Right lung (tissue), 5 donors: ENCODE results near the gene UTP25. TPM values are rescaled to one million over a fixed set of nuclear protein-coding genes. Genes with fewer than 3 reads are reported as not detected.

ENCODE experiments used
- DNase-seq, 2 donors: peaks; one replicate each; pipeline ENCODE4 v3.0.0-alpha.2; 2013
- polyA plus RNA-seq, 5 donors: library from polyadenylated mRNA; unstranded; fragments of 120-200 nt; gene quantifications; one replicate each; pipeline versions ENCODE4 v1.2.1 to v1.2.3, GENCODE V29; 2013; ENCODE audit warnings: inconsistent platforms in 1 of 5, low replicate concordance in 1 of 5; ENCODE audit not compliant: insufficient read length in 5 of 5, insufficient read depth in 1 of 5

Gene UTP25
- polyA plus RNA-seq, 5 donors: 8.2 to 11.7 (median 10.9) TPM

DNA sequence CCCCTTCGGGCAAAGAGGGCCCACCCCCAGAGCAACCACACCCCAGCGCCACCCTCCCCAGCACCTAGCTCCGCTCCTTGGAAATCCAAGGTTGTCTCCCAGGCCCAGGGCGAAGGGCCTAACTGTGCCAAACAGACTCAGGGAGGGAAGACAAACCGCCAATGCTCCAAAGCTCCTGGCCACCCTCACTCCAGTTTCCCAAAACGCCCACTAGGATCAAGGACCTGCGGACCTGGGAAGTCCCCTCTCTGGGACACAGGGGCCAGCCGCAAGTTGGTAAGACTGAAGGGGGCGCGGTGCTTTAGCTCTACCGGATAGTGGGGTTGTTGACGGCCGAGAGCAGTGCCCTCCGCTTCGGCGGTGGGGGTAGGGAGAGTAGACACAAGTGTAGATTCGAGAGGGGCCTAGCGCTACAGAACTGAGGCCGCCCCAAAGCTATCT is 22.4 kb upstream of the UTP25 start:
- peak in 1 of 2 donors; percentile 30 for DNase-seq

DNA sequence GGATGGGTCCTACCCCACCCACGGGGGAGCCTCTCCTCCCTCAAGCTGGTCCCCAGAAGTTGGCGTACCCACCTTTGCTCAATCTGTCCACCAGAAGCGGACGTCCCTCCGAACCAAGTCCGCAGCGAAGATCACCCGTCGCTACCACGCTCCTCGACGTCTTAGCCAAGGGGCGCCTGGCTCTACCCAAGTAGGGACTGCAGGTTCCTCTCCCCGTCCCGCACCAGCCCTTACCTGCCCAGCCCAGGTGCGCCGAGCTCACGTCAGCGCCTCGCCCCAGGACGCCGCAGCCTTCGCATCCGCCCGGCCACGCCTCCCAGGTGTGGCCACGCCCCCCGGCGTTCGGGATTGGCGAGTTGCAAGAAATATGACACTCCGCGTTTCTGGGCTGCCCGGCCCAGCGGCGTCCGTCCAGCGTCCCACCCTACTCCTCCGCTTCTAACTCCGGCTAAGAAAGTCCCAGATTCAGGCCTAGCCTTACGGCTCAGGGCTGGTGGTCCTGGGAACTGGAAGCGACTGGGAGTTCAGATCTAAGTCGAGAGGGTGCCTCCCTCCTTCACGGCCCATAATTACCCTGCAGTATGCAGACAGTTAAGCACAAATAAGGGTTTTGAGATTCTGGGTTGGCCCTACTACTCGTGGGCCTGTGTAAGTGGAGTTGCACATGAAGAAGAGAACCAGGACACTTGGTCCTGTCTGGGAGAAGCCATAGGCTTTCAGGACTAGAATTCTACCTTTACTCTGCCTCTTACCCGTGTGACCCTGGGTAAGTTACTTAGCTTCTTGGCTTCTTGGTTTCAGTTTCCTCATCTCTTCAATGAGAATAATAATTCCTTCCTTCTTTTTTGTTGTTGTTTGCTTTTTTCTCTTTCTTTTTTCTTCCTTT is 21.7 kb upstream of the UTP25 start, which contains the start of gene IRF6:
Gene IRF6, minus strand, starts transcription at position 268 of the 886 bp plus-strand sequence. CDS start 4,729 bp downstream, outside the sequence.
- peak; percentile 85 to 89 for DNase-seq

- DNase-seq: no peak
These were observed 20.3 kb upstream of the UTP25 start for GRCh38 chr1:209807509-209807908.

DNA sequence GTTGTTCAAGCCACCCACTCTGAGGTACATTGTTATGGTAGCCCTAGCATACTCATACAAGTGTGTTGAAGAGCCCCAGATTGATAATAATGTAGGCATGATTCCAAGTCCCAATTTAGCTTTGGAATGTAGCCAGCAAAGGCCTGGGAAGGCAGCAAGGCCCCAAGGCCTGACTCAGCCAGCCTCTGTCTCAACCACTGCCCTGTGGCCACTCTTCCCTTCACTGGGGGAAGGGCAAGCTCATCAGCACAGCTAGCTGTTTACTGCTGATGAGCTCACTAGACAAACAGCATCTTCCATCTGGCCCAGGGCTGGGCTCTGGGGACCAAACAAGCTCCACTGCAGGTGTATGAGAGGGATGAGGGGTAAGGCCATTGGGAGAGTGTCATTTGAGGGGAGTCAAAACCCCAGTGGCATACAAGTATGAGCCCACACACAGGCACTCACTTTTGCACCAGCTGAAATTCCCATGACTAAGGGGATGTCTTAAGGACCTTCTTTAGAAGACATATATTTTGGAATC is 19.7 kb upstream of the UTP25 start:
- peak in 1 of 2 donors; percentile 38 for DNase-seq

GRCh38 chr1:209809611-209810010 is 18.2 kb upstream of the UTP25 start:
- no peak for DNase-seq

DNA sequence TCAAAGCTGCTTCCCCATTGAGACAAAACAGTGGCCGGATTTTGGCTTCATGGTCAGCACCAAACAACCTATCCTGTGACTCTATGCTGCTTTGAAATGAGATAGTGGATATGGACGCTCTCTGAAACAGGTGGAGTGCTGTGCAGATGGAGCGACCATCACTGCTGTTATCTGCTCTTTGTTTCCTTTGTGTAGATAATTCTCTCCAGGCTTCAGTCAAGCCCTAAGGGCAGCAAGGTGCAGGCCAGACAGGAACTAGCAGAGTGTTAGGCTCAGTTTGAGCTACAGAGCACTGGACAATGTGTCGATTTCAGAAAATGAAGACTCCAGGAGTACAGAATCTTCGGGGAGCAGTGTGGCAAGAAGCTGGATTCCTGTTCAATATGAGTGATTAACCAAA is 17.0 kb upstream of the UTP25 start:
- no peak for DNase-seq

DNA sequence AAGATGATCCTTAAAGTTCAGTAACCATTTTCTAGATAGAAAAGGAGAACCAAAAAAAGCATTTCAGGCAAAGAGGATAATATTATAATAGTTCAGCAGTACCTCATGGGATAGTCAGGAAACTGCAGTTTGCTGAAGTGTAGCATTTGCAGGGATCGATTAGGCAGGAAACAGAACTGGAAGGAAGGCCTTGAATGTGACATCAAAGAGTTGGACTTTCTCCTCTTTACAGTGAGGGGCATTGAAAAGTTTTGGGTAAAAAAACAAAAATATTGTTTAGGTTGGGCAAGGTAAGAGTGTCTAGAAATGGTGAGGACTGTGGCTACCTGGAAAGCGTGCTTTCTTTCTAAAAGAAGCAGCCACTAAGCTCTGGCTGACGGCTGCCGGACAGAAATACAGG is 13.9 kb upstream of the UTP25 start:
- DNase-seq: no peak

GRCh38 chr1:209815490-209815889 is 12.3 kb upstream of the UTP25 start:
- no peak for DNase-seq

GRCh38 chr1:209815931-209816341 is 11.8 kb upstream of the UTP25 start:
- DNase-seq: no peak

GRCh38 chr1:209816923-209817322 is 10.8 kb upstream of the UTP25 start:
- DNase-seq: no peak

DNA sequence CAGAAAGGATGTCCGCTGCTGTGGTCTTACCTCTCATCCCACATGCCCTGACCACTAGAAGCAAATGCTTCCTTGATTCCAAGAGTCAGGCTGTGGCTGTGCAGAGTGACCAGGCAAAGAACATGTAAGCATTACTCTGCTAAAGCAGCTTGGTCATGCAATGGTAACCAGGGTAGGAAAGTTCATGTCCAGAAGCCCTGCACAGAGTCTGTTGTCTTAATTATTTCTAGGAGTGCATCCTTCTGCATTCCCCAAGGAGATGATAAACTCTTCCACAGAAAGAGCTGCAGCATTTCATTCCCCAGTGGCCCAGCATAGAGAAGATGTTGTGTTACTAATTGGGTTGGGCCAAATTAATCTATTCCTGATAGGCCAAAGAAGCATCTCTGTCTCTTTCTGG is 10.1 kb upstream of the UTP25 start:
- DNase-seq: no peak

DNA sequence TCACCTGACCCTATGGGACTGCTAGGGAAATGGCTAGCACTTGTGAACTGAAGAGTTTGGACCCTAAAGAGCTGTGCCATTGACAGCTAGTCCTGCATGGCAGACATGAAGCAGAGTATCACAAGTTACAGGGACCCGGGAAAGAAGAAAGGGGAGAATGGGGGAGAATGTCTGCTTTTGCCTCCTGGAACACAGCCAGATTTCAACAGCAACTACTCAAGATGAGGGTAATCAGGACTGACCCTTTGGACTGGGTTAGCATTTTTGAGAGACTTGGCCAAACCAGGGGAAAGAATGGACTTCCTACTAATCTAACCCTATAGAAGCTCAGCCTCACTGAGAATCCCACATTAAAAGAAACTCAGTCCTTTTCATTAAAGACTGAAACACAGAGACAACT is 8.7 kb upstream of the UTP25 start:
- DNase-seq: no peak

DNA sequence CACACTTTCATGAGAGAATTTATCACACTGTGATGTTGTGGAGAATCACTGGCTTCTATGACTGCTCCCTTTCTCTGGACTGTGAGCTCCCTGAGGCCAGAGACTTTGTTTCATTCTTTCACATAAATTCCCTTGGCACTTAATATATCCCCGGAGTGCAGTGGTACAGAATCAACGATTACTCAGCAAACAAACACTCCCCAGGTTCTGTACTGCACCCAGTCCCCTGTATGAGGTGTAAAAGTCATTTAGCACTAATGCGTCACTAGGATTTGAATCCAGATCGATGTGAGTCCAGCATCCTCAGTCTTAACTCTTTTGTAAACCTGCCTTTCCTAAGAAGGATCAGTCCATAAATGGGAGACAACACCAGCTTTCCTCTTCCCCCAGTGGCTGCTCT is 6.8 kb upstream of the UTP25 start:
- no peak for DNase-seq

DNA sequence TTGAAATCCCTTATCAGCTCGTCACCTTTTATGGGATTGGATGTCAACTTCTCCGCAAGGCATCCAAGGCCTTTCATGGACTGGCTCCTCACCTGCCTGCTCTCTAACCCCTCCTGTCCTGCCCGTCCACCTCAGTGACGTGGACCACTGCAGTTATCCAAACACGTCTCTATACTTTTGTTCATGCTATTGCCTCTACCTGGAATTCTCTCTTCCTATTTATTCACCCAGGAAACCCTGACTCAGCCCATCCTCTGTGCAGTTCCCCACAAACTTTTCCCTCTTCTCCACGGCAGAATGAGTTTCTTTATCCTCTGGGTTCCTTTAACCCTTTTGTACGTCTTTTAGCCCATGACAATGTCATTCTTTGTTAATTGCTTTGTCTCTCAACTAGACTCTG is 5.1 kb upstream of the UTP25 start:
- no peak for DNase-seq

- no peak for DNase-seq
These were observed 4.4 kb upstream of the UTP25 start for GRCh38 chr1:209823143-209824041.

GRCh38 chr1:209825591-209826434 is 2.0 kb upstream of the UTP25 start:
- no peak for DNase-seq

- no peak for DNase-seq
These were observed 1.9 kb downstream of the UTP25 start for GRCh38 chr1:209829716-209830115.

- DNase-seq: no peak
These were observed 3.0 kb downstream of the UTP25 start for GRCh38 chr1:209830722-209831121.

GRCh38 chr1:209831615-209832014 is 3.8 kb downstream of the UTP25 start:
- DNase-seq: no peak

DNA sequence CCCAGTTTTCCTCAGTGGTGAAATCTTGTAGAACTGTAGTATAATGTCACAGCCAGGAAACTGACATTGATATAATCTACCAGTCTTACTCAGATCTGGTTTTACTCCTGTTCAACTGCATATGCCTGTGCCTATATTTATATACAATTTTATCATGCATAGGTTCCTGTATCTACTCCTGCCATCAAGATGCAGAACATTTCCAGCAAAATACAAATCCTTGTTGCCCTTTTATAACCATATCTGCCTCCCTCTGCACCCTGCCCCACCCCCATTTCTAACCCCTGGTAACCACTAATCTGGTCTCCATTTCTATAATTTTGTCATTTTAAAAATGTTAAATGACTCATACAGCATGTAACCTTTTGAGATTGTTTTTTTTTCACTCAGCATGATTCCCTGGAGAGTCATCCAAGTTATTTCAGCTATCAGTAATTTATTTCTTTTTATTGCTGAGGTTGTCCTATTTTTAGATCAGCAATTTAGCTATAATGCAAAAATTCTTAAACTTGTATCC is 8.1 kb downstream of the UTP25 start:
- no peak for DNase-seq

- no peak for DNase-seq
These were observed 9.9 kb downstream of the UTP25 start for GRCh38 chr1:209837671-209838070.
